GM19025 (cell line): ENCODE data around the gene SLC6A19.
"Not testable (repeated sequence)": the region's sequence is repeated elsewhere in the genome, so short reads cannot be mapped to it uniquely, and the experiment has no call there.

Source experiments
- ATAC-seq: cut with Tn5 transposase; IDR thresholded peaks from one replicate; pipeline ENCODE4 v1.9.1; 2021; ENCODE audit warnings: mild to moderate bottlenecking, low read depth, moderate library complexity; ENCODE audit not compliant: unreplicated experiment

Gene SLC6A19

DNA sequence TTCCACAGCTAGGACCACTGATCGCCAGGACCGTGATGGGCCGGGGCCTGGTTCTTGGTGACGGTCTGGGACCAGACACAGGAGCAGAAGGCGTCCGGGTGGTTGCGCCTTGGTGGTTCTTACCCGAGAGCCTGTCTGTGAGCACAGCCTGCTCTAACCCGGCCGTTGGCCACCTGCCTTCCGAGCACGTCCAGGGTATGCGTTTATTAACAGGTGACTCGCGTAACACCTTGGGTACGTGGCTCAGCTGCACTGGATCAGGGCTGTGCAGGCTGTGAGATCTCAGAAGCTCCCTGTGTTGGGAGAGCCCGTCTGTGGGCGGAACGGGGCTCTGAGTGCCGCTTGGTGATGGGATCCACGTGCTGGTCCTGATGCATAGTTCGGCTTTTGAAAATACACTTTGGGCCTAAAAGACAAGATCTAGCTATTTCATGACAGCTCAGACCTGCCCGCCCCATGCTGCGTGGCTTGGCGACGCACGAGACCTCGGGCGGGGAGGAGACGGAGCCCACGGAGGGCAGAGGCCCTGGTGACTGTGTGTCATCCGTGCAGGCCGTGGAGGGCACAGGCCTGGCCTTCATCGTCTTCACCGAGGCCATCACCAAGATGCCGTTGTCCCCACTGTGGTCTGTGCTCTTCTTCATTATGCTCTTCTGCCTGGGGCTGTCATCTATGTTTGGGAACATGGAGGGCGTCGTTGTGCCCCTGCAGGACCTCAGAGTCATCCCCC is 17.1 kb downstream of the SLC6A19 start:
- no peak for ATAC-seq

DNA sequence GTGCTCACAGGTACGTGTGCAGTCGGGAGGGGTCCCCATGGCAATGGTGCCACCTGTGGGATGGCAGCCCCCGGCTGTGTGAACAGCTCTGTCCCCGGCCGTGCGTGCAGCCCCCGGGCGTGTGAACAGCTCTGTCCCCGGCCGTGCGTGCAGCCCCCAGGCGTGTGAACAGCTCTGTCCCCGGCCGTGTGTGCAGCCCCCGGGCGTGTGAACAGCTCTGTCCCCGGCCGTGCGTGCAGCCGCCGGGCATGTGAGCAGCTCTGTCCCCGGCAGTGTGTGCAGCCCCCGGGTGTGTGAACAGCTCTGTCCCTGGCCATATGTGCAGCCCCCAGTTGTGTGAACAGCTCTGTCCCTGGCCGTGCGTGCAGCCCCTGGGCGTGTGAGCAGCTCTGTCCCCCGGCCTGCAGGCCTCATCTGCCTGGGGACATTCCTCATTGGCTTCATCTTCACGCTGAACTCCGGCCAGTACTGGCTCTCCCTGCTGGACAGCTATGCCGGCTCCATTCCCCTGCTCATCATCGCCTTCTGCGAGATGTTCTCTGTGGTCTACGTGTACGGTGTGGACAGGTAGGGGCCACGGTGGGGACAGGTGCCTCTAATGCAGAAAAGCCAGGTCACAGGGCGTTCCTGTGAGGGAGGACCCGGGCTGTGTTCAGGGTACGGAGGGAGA is 17.8 kb downstream of the SLC6A19 start:
- ATAC-seq, result no peak

- ATAC-seq, result no peak
These were observed 18.3 kb downstream of the SLC6A19 start for GRCh38 chr5:1219768-1220100.

DNA sequence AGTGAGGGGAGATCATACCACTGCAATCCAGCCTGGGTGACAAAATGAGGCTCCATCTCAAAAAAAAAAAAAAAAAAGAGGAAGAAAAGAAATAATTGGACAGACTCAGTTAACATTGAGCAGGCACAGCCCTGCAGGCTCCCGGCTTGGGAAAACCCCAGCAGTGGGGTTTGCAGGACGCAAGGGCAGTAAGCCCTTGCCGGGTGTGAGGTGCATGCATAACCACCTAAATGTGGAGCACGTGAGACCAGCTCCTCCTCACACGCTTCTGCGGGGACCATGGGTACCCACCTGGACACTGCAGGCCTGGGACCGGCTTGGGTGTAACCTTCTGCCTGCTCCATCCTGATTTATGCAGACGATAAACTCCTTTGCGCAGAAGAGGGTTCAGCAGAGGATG is 19.0 kb downstream of the SLC6A19 start:
- ATAC-seq, result no peak

DNA sequence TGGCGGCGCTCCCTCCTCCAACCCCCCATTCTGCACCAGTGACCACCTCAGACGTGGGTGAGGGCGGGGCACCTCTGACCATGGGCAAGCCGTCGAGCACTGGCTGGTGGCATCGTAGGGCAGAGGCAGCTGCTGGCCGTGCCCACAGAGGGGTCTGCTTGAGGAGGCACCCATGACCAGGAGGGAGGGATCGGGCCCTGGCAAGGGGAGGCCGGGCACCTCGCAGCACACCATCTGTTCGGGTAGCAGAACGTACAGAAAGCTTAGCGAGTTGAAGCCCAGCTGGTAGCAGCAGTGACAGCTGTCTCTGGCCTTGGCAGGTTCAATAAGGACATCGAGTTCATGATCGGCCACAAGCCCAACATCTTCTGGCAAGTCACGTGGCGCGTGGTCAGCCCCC is 19.4 kb downstream of the SLC6A19 start:
- ATAC-seq, result no peak

GRCh38 chr5:1221721-1222120 is 20.3 kb downstream of the SLC6A19 start:
- no peak for ATAC-seq

- no peak for ATAC-seq
These were observed 20.8 kb downstream of the SLC6A19 start for GRCh38 chr5:1222147-1222546.

DNA sequence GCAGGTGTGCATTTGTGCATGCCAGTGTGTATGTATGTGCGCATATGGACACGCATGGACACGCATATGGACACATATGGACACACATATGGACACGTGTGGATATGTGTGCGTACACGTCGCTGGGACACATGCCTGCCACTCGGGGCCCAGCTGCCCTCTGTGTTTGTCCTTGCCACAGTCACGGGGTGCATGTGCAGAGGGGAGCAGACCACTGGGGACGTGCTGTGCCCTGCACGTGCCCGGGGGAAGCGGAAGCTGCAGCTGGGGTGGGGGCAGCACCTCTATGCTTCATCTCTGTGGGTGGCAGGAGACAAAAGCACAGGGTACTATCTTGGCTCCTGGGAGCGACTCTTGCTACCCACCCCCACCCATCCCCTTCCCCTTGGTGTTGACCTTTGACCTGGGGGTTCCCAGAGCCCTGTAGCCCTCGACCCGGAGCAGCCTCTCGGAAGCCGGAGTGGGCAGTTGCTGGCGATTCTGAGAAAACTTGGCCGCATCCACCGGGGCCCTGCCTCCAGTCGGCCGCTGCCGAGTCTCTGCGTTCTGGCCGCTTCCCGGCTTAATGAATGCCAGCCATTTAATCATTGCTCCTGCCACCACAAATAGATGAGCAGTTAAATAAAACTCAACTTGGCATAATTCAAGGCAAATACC is 21.4 kb downstream of the SLC6A19 start:
- no peak for ATAC-seq

DNA sequence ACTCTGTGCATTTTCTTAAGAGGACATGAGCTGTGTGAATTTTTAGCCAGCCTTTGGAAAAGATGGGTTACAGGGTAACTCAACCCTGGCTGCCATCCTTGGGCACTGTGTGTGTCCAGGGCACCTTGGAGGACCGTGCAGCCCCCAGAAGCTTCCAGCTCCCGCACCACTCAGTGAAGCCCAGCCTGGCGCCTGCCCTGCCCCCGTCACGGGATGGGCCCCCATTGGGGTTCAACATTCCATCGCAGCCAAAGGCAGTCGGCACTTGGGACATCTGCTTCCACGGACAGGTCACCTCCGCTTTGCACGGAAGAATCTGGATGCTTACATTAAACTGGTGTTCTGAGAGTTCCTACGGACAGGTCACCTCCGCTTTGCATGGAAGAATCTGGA is 21.9 kb downstream of the SLC6A19 start:
- ATAC-seq, result no peak

GRCh38 chr5:1224631-1225030 is 23.2 kb downstream of the SLC6A19 start:
- no peak for ATAC-seq

- ATAC-seq, result no peak
These were observed 23.7 kb downstream of the SLC6A19 start, which contains the start of gene SLC6A18 for GRCh38 chr5:1225081-1225480. Gene SLC6A18 (plus strand): TSS chr5:1225381. CDS start chr5:1225478, 97 bp downstream.

DNA sequence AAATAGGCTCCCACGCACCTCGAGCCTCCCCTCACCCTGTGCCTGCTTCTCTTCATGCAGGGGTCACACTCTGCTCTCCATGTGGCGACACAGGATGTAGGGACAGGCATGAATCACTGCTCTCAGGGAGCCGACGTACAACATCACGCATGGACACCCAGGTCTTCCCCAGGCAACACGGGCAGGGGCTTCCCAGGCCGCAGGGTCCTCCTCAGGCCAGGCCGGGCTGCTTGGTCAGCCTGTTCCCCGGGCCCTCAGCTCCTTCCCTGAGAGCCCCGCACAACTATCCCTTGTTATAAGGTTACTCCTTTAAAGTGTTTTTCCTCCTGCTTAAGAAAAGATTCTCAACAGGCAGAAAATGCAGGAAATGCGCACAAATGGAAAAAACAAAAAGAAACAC is 24.8 kb downstream of the SLC6A19 start:
- no peak for ATAC-seq

DNA sequence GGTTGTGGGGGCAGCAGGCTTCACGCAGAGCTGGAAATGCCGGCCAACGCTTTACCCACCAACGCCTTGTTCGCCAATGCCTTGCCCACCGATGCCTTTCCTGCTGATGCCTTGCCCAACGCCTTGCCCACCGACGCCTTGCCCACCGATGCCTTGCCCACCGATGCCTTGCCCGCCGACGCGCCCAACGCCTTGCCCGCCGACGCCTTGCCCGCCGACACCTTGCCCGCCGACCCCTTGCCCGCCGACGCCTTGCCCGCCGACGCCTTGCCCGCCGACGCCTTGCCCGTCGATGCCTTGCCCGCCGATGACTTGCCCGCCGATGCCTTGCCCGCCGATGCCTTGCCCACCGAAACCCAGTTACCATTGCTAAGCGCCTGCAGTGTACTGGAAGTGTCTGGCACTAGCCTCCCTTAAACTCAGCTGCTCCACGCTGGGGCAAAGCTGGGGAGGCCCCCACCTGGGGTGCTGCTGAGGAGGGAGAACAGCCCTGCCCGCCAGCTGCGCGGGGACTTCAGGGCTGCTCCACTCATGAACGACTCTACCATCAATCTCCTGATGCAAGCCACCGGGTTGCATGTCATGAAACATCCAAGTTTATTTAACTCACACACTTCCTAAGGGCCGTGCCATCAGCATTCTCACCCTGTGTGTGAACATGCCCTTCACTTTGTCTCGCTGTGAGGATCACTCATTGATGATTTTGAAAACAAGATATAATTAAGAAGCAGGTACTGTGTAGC is 25.6 kb downstream of the SLC6A19 start:
- no peak for ATAC-seq

- no peak for ATAC-seq
These were observed 26.3 kb downstream of the SLC6A19 start for GRCh38 chr5:1227667-1228066.

- no peak for ATAC-seq
These were observed 26.7 kb downstream of the SLC6A19 start for GRCh38 chr5:1228120-1228519.

GRCh38 chr5:1229023-1229422 is 27.6 kb downstream of the SLC6A19 start:
- not testable (repeated sequence) for ATAC-seq

GRCh38 chr5:1229822-1230221 is 28.4 kb downstream of the SLC6A19 start:
- no peak for ATAC-seq

GRCh38 chr5:1230551-1230950 is 29.2 kb downstream of the SLC6A19 start:
- no peak for ATAC-seq

GRCh38 chr5:1231354-1231905 is 30.0 kb downstream of the SLC6A19 start:
- no peak for ATAC-seq

DNA sequence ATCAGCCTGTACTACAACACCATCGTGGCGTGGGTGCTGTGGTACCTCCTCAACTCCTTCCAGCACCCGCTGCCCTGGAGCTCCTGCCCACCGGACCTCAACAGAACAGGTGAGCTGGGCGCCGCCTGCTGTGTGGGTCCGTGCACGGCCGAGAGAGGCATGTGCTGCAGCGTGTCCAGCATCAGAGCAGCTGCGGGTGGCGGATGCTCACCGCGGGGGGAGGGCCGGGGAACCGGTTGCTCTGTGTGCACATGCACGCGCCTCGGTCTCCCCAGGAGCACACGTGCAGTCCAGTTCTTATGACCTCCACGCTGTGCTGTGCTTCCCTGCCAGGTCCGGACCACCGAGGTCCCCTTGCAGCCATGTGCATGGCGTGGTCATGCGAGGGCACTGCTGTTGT is 31.4 kb downstream of the SLC6A19 start:
- ATAC-seq, result no peak

DNA sequence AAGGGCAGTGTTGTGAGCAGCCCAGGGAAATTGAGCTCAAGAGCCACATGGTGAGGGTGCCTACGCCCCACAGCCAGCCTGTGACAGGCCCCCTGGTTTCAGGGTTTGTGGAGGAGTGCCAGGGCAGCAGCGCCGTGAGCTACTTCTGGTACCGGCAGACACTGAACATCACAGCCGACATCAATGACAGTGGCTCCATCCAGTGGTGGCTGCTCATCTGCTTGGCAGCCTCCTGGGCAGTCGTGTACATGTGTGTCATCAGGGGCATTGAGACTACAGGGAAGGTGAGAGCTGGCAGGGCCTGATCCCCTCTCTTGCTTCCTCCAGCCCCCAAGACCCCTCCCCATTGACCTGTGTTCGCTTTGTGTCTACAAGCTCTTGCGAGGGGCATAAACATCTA is 34.0 kb downstream of the SLC6A19 start:
- no peak for ATAC-seq
